Measurements from ENCODE around the gene MGAT4B. TPM values are rescaled to one million over a fixed set of nuclear protein-coding genes. Genes with fewer than 3 reads are reported as not detected.

MGAT4B gene
- polyA plus RNA-seq, 1 donor (not counting 4 experiments of a cell fraction or from before 2014, with no cell fraction given): 69.8 TPM

GRCh38 chr5:179747811-179748210 is 58.9 kb downstream of the MGAT4B start:
- no peak for TF ChIP-seq CTCF (optimal IDR thresholded peaks at IDR 0.05 in 1 of 3, IDR thresholded peaks at IDR 0.05 in 1 of 3, conservative IDR thresholded peaks at IDR 0.05 in 1 of 3; ENCODE audit: extremely low read depth in 1 of 3, insufficient read depth in 2 of 3, low read length in 3 of 3)
- no peak for TF ChIP-seq EZH2 (IDR thresholded peaks at IDR 0.05; ENCODE audit: low read length)
- no peak overlapping the region for H3K27ac ChIP-seq (ENCODE audit: control insufficient read depth, insufficient read depth, low read length)
- no peak overlapping the region for H3K4me2 ChIP-seq (ENCODE audit: control insufficient read depth, extremely low read depth, insufficient read depth, low read depth, low read length)
- H4K20me1 ChIP-seq (ENCODE audit: control insufficient read depth, extremely low read depth, insufficient read depth, low read length): no peaks in the 10 kb centered on the region
- no peaks in the 10 kb centered on the region for H3K9me1 ChIP-seq (ENCODE audit: control insufficient read depth, extremely low read depth, insufficient read depth, low read length)
- H3K27me3 ChIP-seq (ENCODE audit: control insufficient read depth, extremely low read depth, insufficient read depth, low read length): no peaks in the 10 kb centered on the region
- DNase-seq (ENCODE audit: low read depth, low spot score) (no peak), FAIRE-seq (no peak)
- peaks cover 3 to 4% of the 10 kb centered on the region in 2 experiments for H3K36me3 ChIP-seq (ENCODE audit: control insufficient read depth in 2 of 2, extremely low read depth in 1 of 2, insufficient read depth in 2 of 2, low read length in 2 of 2)
- H3K79me2 ChIP-seq (ENCODE audit: control insufficient read depth, insufficient read depth, low read length): peaks cover 67% of the 10 kb centered on the region
- H3K4me3 ChIP-seq (ENCODE audit: control insufficient read depth in 2 of 3, extremely low read depth in 1 of 3, insufficient read depth in 2 of 3, low read depth in 1 of 3, low read length in 3 of 3): no peak overlapping the region
- H3K4me1 ChIP-seq (ENCODE audit: control insufficient read depth, extremely low read depth, insufficient read depth, low read length): no peaks in the 10 kb centered on the region
- no peak overlapping the region for H2AFZ ChIP-seq (ENCODE audit: control insufficient read depth, low read length)
- no peaks in the 10 kb centered on the region for H3K9me3 ChIP-seq (ENCODE audit: control insufficient read depth, low read depth, low read length)
- dilution Hi-C loops (cut with MboI; ENCODE audit: extremely low pct_ligation_motif_present, low sequenced_read_pairs): loop anchor here (25.0 kb wide), 1 partner anchor 89 kb away; no protein-coding TSS in a partner anchor
- H3K9ac ChIP-seq (ENCODE audit: control insufficient read depth, extremely low read depth, insufficient read depth, low read length): no peak overlapping the region

Small RNAs within 50 kb of the gene (small RNA-seq; reads per million reads assigned to genes)
- gene MIR1229 (ENCODE audit: insufficient read length in 3 of 3, low read depth in 3 of 3, low replicate concordance in 1 of 3) (0.07 to 1.0 (median 0.25) reads per million in 3 experiments), gene RF00019 (ENCODE audit: insufficient read length in 3 of 3, low read depth in 3 of 3, low replicate concordance in 1 of 3) (0 reads per million in 3 experiments)

Other genes starting within 250 kb of the MGAT4B start
- gene HNRNPH1, start 183.2 kb downstream of the MGAT4B start, polyA plus RNA-seq: 201 to 431 TPM (median 222 TPM) in 3 replicates
- gene CBY3, start 125.8 kb downstream of the MGAT4B start, polyA plus RNA-seq: not detected in 3 replicates
- gene CANX, start 107.9 kb downstream of the MGAT4B start, polyA plus RNA-seq: 338 to 720 TPM (median 579 TPM) in 3 replicates
- 3.2 to 6.0 TPM (median 4.9 TPM) in 3 replicates for gene MAML1, start 74.0 kb downstream of the MGAT4B start, polyA plus RNA-seq
- gene LTC4S, start 12.9 kb downstream of the MGAT4B start, polyA plus RNA-seq: 0.30 TPM in 1 of 3 replicates, not detected in the others
- gene SQSTM1, start 14.0 kb upstream of the MGAT4B start, polyA plus RNA-seq: 75.7 to 170 TPM (median 116 TPM) in 3 replicates
- 12.3 to 19.9 TPM (median 14.9 TPM) in 3 replicates for gene MRNIP, start 52.0 kb upstream of the MGAT4B start, polyA plus RNA-seq
- gene TBC1D9B, start 101.0 kb upstream of the MGAT4B start, polyA plus RNA-seq: 51.4 to 69.2 TPM (median 61.0 TPM) in 3 replicates

Data from keratinocyte (primary cell).